G401 (cell line): Measurements from ENCODE around the gene PRKAG3. TPM values are rescaled to one million over a fixed set of nuclear protein-coding genes. Genes with fewer than 3 reads are reported as not detected.
"Not testable (repeated sequence)": the region's sequence is repeated elsewhere in the genome, so short reads cannot be mapped to it uniquely, and the experiment has no call there.

Experiments used
- DNase-seq: peaks from one replicate; pipeline ENCODE4 v3.0.0-alpha.2; 2015; ENCODE audit warnings: low spot score
- in situ Hi-C: cut with HindIII; loops from 2 replicates; pipeline ENCODE4 v1.10.0; 2016; ENCODE audit warnings: low sequenced_read_pairs, mixed read lengths
- total RNA-seq: library from RNA; depleted of rRNA; stranded (reverse); fragments of >200 nt; shearing (Covaris generic); gene quantifications from 2 replicates; pipeline ENCODE4 v1.2.3, GENCODE V29; 2014

Gene PRKAG3
- total RNA-seq, 1 experiment from 2014 or later: not detected

- in situ Hi-C loops: no loop called here
- DNase-seq: no peak
Measured at GRCh38 chr2:218798767-218799504, 32.7 kb downstream of the PRKAG3 start.

- no peak for DNase-seq
- in situ Hi-C loops: no loop called here
Measured at GRCh38 chr2:218796691-218797090, 34.9 kb downstream of the PRKAG3 start.

GRCh38 chr2:218792433-218792832 lies 39.2 kb downstream of the PRKAG3 start:
- in situ Hi-C loops: no loop called here
- no peak for DNase-seq

- DNase-seq: no peak
- in situ Hi-C loops: no loop called here
Measured at GRCh38 chr2:218788529-218789255, 42.9 kb downstream of the PRKAG3 start.

GRCh38 chr2:218786133-218786532 lies 45.5 kb downstream of the PRKAG3 start:
- in situ Hi-C loops: no loop called here
- no peak for DNase-seq

- no peak for DNase-seq
- in situ Hi-C loops: no loop called here
Measured at GRCh38 chr2:218785103-218785502, 46.5 kb downstream of the PRKAG3 start.

- in situ Hi-C loops: no loop called here
- DNase-seq: no peak
Measured at GRCh38 chr2:218783688-218784087, 47.9 kb downstream of the PRKAG3 start.

- DNase-seq: no peak
- in situ Hi-C loops: no loop called here
Measured at GRCh38 chr2:218782528-218782844, 49.1 kb downstream of the PRKAG3 start.

GRCh38 chr2:218781691-218782527 lies 49.7 kb downstream of the PRKAG3 start, which contains the start of gene CYP27A1:
Gene CYP27A1 (plus strand): TSS chr2:218782147. CDS start chr2:218782183, 36 bp downstream.
- in situ Hi-C loops: no loop called here
- no peak for DNase-seq

- no peak for DNase-seq
- in situ Hi-C loops: no loop called here
Measured at GRCh38 chr2:218780851-218781690, 50.5 kb downstream of the PRKAG3 start.

GRCh38 chr2:218780046-218780445 lies 51.6 kb downstream of the PRKAG3 start:
- in situ Hi-C loops: no loop called here
- no peak for DNase-seq

GRCh38 chr2:218777276-218777990 lies 54.2 kb downstream of the PRKAG3 start:
- in situ Hi-C loops: no loop called here
- no peak for DNase-seq

- no peak for DNase-seq
- in situ Hi-C loops: no loop called here
Measured at GRCh38 chr2:218776488-218776887, 55.1 kb downstream of the PRKAG3 start.

- DNase-seq: no peak
- in situ Hi-C loops: no loop called here
Measured at GRCh38 chr2:218773881-218774280, 57.7 kb downstream of the PRKAG3 start.

- in situ Hi-C loops: not testable (repeated sequence)
Measured at GRCh38 chr2:218772759-218773158, 58.8 kb downstream of the PRKAG3 start.

More at GRCh38 chr2:218772759-218773158, 58.8 kb downstream of the PRKAG3 start:
- not testable (repeated sequence) for DNase-seq
